Gastroesophageal sphincter (tissue), 3 donors: Measurements from ENCODE around the gene MRPL39.
A peak's percentile ranks its signal among the peaks of the same experiment; 100 is the strongest.

Experiments used
- CTCF ChIP-seq, 4 experiments: fragments of 200-600 bp in 2 of 4; fragments of 450-650 bp in 2 of 4; sonication (generic) in 1 of 4; IDR thresholded peaks; one replicate each; pipeline ENCODE4 v1.5.1; 2017 to 2019; ENCODE audit warnings: antibody characterized with exemption in 4 of 4, mild to moderate bottlenecking in 2 of 4, moderate library complexity in 2 of 4
- POLR2AphosphoS5 ChIP-seq: sonication (generic); formaldehyde crosslinking; IDR thresholded peaks from one replicate; pipeline ENCODE4 v1.6.1; 2017; ENCODE audit warnings: antibody characterized with exemption

- TF ChIP-seq CTCF (IDR thresholded peaks at IDR 0.05) (peak in 2 of 4 experiments; percentile 12 to 21), POLR2AphosphoS5 (peak; percentile 32)
These were observed 45.3 kb downstream of the MRPL39 start for GRCh38 chr21:25561668-25562641.
